IMR-90 (cell line): ENCODE data around the gene ASCL5. TPM values are rescaled to one million over a fixed set of nuclear protein-coding genes. Genes with fewer than 3 reads are reported as not detected.

Experiments
- ATAC-seq: fragments of 200-7000 bp; cut with Tn5 transposase; 2 replicates; pipeline ENCODE4 v1.9.1; 2020; ENCODE audit warnings: low read depth, mild to moderate bottlenecking, moderate library complexity
- BruUV-seq: library from RNA; stranded (reverse); fragments of 400-500 nt; replicated peaks from 2 replicates; lab custom pipeline; 2021; lab: Mats Ljungman, UMichigan
- CTCF ChIA-PET: fragments of 300-600 bp; formaldehyde crosslinking; extraction: SDS; loops from one replicate; lab custom pipeline; 2021; ENCODE audit warnings: antibody characterized with exemption; lab: Yijun Ruan, JAX
- POLR2A ChIA-PET: fragments of 300-600 bp; sonication (Branson Sonifier 250); formaldehyde crosslinking; loops from one replicate; lab custom pipeline; 2022; ENCODE audit warnings: antibody characterized with exemption; ENCODE audit not compliant: unreplicated experiment; lab: Charles Lee
- DNase-seq: peaks from one replicate; pipeline ENCODE4 v3.0.0; 2013
- H2AFZ ChIP-seq: replicated peaks from 2 replicates; pipeline ENCODE3; 2013; ENCODE audit warnings: low read length, mild to moderate bottlenecking; ENCODE audit not compliant: poor library complexity
- H2AK5ac ChIP-seq: 2 replicates; pipeline ENCODE4 v1.6.1; 2013; ENCODE audit warnings: low read depth, low read length, inconsistent platforms
- H2AK9ac ChIP-seq: replicated peaks from 2 replicates; pipeline ENCODE3; 2013; ENCODE audit warnings: mild to moderate bottlenecking, low read depth, low read length, moderate library complexity; ENCODE audit not compliant: poor library complexity
- H2BK120ac ChIP-seq: 2 replicates; pipeline ENCODE4 v1.6.1; 2013; ENCODE audit warnings: low read depth, low read length, inconsistent platforms
- H2BK15ac ChIP-seq: 3 replicates; pipeline ENCODE4 v1.6.1; 2013; ENCODE audit warnings: low read depth, low read length, inconsistent platforms
- H2BK20ac ChIP-seq: 2 replicates; pipeline ENCODE4 v1.6.1; 2013; ENCODE audit warnings: low read depth, mild to moderate bottlenecking, inconsistent platforms, low read length, moderate library complexity
- H2BK5ac ChIP-seq: 2 replicates; pipeline ENCODE4 v1.6.1; 2013; ENCODE audit warnings: mild to moderate bottlenecking, low read depth, low read length, inconsistent platforms; ENCODE audit not compliant: poor library complexity, severe bottlenecking
- H3K14ac ChIP-seq: replicated peaks from 2 replicates; pipeline ENCODE4 v1.6.1; 2013; ENCODE audit warnings: low read depth, low read length, inconsistent platforms
- H3K18ac ChIP-seq: 2 replicates; pipeline ENCODE4 v1.6.1; 2013; ENCODE audit warnings: low read depth, low read length, control low read depth
- H3K23ac ChIP-seq: 2 replicates; pipeline ENCODE4 v1.6.1; 2013; ENCODE audit warnings: low read depth, low read length, inconsistent platforms
- H3K27ac ChIP-seq: 2 replicates; pipeline ENCODE4 v1.5.1; 2013; ENCODE audit warnings: mild to moderate bottlenecking, control low read depth, low read length; ENCODE audit not compliant: insufficient read depth
- H3K27me3 ChIP-seq: 2 replicates; pipeline ENCODE4 v1.6.1; 2013; ENCODE audit warnings: low read length; ENCODE audit not compliant: control insufficient read depth, insufficient read depth
- H3K36me3 ChIP-seq: 2 replicates; pipeline ENCODE4 v1.6.1; 2013; ENCODE audit warnings: low read length, mixed read lengths; ENCODE audit not compliant: control insufficient read depth, insufficient read depth
- H3K4ac ChIP-seq: 2 replicates; pipeline ENCODE4 v1.6.1; 2013; ENCODE audit warnings: low read depth, low read length, inconsistent platforms
- H3K4me1 ChIP-seq: 2 replicates; pipeline ENCODE4 v1.6.1; 2013; ENCODE audit warnings: low read length, mixed read lengths; ENCODE audit not compliant: control insufficient read depth, insufficient read depth
- H3K4me2 ChIP-seq: 2 replicates; pipeline ENCODE4 v1.6.1; 2013; ENCODE audit warnings: low read depth, mild to moderate bottlenecking, control low read depth, low read length, moderate library complexity
- H3K4me3 ChIP-seq: 2 replicates; pipeline ENCODE4 v1.5.1; 2013; ENCODE audit warnings: low read depth, mild to moderate bottlenecking, control low read depth, low read length, moderate library complexity; ENCODE audit not compliant: insufficient read depth
- H3K56ac ChIP-seq: 2 replicates; pipeline ENCODE4 v1.6.1; 2013; ENCODE audit warnings: low read length, inconsistent platforms; ENCODE audit not compliant: insufficient read depth; ENCODE audit errors: extremely low read depth
- H3K79me1 ChIP-seq, 2 experiments: 2 replicates each; pipeline ENCODE4 v1.6.1; 2013; ENCODE audit warnings: low read length in 2 of 2, inconsistent platforms in 1 of 2, low read depth in 1 of 2
- H3K9ac ChIP-seq: 2 replicates; pipeline ENCODE4 v1.6.1; 2013; ENCODE audit warnings: low read depth, low read length, control low read depth
- H3K9me1 ChIP-seq: 2 replicates; pipeline ENCODE4 v1.6.1; 2013; ENCODE audit warnings: low read length, inconsistent platforms; ENCODE audit not compliant: insufficient read depth
- H3K9me3 ChIP-seq: 2 replicates; pipeline ENCODE4 v1.6.1; 2013; ENCODE audit warnings: low read length; ENCODE audit not compliant: control insufficient read depth, insufficient read depth
- H4K20me1 ChIP-seq: 2 replicates; pipeline ENCODE4 v1.6.1; 2013; ENCODE audit warnings: low read length, inconsistent platforms; ENCODE audit not compliant: insufficient read depth
- H4K5ac ChIP-seq: 2 replicates; pipeline ENCODE4 v1.6.1; 2013; ENCODE audit warnings: mild to moderate bottlenecking, low read depth, low read length, control low read depth
- H4K8ac ChIP-seq, 2 experiments: 2 replicates each; pipeline ENCODE4 v1.6.1; 2013; ENCODE audit warnings: low read depth in 2 of 2, low read length in 2 of 2, control low read depth in 1 of 2, inconsistent platforms in 1 of 2
- H4K91ac ChIP-seq: 2 replicates; pipeline ENCODE4 v1.6.1; 2013; ENCODE audit warnings: low read depth, low read length, inconsistent platforms; ENCODE audit not compliant: insufficient read depth
- BHLHE40 ChIP-seq: fragments of 150-350 bp; IDR thresholded peaks from 2 replicates; pipeline ENCODE4 v1.6.1; 2016; ENCODE audit warnings: mild to moderate bottlenecking, low read depth, low read length
- CEBPB ChIP-seq: IDR thresholded peaks from 2 replicates; pipeline ENCODE4 v1.6.1; 2012; ENCODE audit warnings: low read depth, low read length, improper control_type of control experiment
- CHD1 ChIP-seq: IDR thresholded peaks from 2 replicates; pipeline ENCODE4 v1.6.1; 2012; ENCODE audit warnings: low read depth, low read length, improper control_type of control experiment
- CTCF ChIP-seq: conservative IDR thresholded peaks from 2 replicates; pipeline ENCODE4 v1.5.1; 2012; ENCODE audit warnings: mild to moderate bottlenecking, low read depth, low read length, improper control_type of control experiment
- FOS ChIP-seq: fragments of 150-350 bp; IDR thresholded peaks from 2 replicates; pipeline ENCODE4 v1.6.1; 2016; ENCODE audit warnings: low read depth, low read length
- MAFK ChIP-seq: IDR thresholded peaks from 2 replicates; pipeline ENCODE4 v1.6.1; 2012; ENCODE audit warnings: low read depth, low read length, improper control_type of control experiment
- MAZ ChIP-seq: IDR thresholded peaks from 2 replicates; pipeline ENCODE4 v1.6.1; 2012; ENCODE audit warnings: low read depth, mild to moderate bottlenecking, low read length, improper control_type of control experiment, moderate library complexity, borderline replicate concordance
- MXI1 ChIP-seq: IDR thresholded peaks from 2 replicates; pipeline ENCODE4 v1.6.1; 2012; ENCODE audit warnings: low read depth, mild to moderate bottlenecking, low read length, moderate library complexity, borderline replicate concordance
- NFE2L2 ChIP-seq: fragments of 150-350 bp; IDR thresholded peaks from 2 replicates; pipeline ENCODE4 v1.6.1; 2016; ENCODE audit warnings: low read depth, mild to moderate bottlenecking, low read length
- POLR2A ChIP-seq: IDR thresholded peaks from 2 replicates; pipeline ENCODE4 v1.6.1; 2012; ENCODE audit warnings: mild to moderate bottlenecking, low read depth, low read length
- RAD21 ChIP-seq: IDR thresholded peaks from 2 replicates; pipeline ENCODE4 v1.6.1; 2012; ENCODE audit warnings: low read length, improper control_type of control experiment
- RCOR1 ChIP-seq: IDR thresholded peaks from 2 replicates; pipeline ENCODE4 v1.6.1; 2012; ENCODE audit warnings: mild to moderate bottlenecking, low read length, improper control_type of control experiment; ENCODE audit not compliant: insufficient replicate concordance
- RFX5 ChIP-seq: IDR thresholded peaks from 2 replicates; pipeline ENCODE4 v1.8.0; 2012; ENCODE audit warnings: low read depth, mild to moderate bottlenecking, low read length, moderate library complexity
- SMC3 ChIP-seq: fragments of 150-350 bp; IDR thresholded peaks from 2 replicates; pipeline ENCODE4 v1.6.1; 2016; ENCODE audit warnings: low read depth, mild to moderate bottlenecking, antibody characterized with exemption, low read length, moderate library complexity
- USF2 ChIP-seq: fragments of 150-350 bp; IDR thresholded peaks from 2 replicates; pipeline ENCODE4 v1.6.1; 2017; ENCODE audit warnings: mild to moderate bottlenecking, antibody characterized with exemption, low read length, low read depth
- dilution Hi-C: fragments of 300-500 bp; cut with HindIII; formaldehyde crosslinking; loops from one replicate; pipeline ENCODE4 v1.14.3; 2018; ENCODE audit warnings: low sequenced_read_pairs; ENCODE audit not compliant: unreplicated experiment
- in situ Hi-C: fragments of 300-500 bp; cut with MboI; formaldehyde crosslinking; loops from 3 replicates; pipeline ENCODE4 v1.14.3; 2019; ENCODE audit warnings: low sequenced_read_pairs, inconsistent platforms, mixed read lengths
- intact Hi-C: fragments of 100-400 bp; cut with micrococcal nuclease; formaldehyde crosslinking; loops from 2 replicates; pipeline ENCODE4 v1.10.0; 2022
- polyA plus RNA-seq, 3 experiments: library from polyadenylated mRNA; depleted of rRNA; stranded (reverse); fragments of >200 nt; gene quantifications; 2 replicates each; pipeline ENCODE4 v1.2.3, GENCODE V29; 2012; ENCODE audit warnings: low replicate concordance in 1 of 3
- total RNA-seq: library from RNA; depleted of rRNA; stranded (reverse); fragments of >200 nt; gene quantifications from 2 replicates; pipeline ENCODE4 v1.2.3, GENCODE V29; 2012
- TF ChIP-seq, protein P1 (sequence below): fragments of 150-350 bp; IDR thresholded peaks from 2 replicates; pipeline ENCODE4 v1.6.1; 2016; ENCODE audit warnings: low read depth, mild to moderate bottlenecking, low read length, moderate library complexity, borderline replicate concordance

Gene ASCL5
- total and polyA plus RNA-seq, 2 of the 4 experiments (the other 2 are of a cell fraction) = not detected

DNA sequence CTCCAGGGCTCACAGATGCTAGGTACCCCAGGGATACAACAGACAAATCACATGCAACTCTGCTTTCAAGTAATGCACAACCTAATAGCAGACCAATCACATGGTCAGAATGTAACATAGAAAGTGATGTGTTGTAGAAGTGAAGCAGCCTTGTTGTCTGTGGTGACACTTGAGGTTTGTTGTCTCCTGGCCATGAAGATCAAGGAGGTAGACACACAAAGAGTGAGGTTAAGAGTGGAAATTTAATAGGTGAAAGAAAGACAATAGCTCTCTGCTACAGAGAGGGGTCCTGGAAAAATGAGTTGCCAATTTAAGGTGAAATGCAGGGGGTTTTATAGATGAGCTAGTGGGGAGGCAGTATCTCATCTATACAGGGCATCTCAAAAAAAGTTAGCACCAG is 29.8 kb upstream of the ASCL5 start:
- H4K5ac ChIP-seq = no peak overlapping the region
- no peaks in the 10 kb centered on the region for H3K9me3 ChIP-seq
- no peak overlapping the region for H3K23ac ChIP-seq
- no peak overlapping the region for H2AFZ ChIP-seq
- dilution Hi-C loops = no loop called here
- no peak overlapping the region for H2BK15ac ChIP-seq
- no peak overlapping the region for H3K14ac ChIP-seq
- TF ChIP-seq SMC3 (no peak), RAD21 (no peak), NFE2L2 (no peak), BHLHE40 (no peak), RFX5 (no peak), CTCF (no peak), RCOR1 (no peak), MAFK (no peak), POLR2A (no peak), MXI1 (no peak), FOS (no peak), MAZ (no peak), USF2 (no peak), CEBPB (no peak), CHD1 (no peak)
- TF ChIP-seq, protein P1, sequence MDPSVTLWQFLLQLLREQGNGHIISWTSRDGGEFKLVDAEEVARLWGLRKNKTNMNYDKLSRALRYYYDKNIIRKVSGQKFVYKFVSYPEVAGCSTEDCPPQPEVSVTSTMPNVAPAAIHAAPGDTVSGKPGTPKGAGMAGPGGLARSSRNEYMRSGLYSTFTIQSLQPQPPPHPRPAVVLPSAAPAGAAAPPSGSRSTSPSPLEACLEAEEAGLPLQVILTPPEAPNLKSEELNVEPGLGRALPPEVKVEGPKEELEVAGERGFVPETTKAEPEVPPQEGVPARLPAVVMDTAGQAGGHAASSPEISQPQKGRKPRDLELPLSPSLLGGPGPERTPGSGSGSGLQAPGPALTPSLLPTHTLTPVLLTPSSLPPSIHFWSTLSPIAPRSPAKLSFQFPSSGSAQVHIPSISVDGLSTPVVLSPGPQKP = no peak
- BruUV-seq = no TSS peak
- no peak for ATAC-seq
- H2AK5ac ChIP-seq = no peak overlapping the region
- H3K4me3 ChIP-seq = no peak overlapping the region
- no peak overlapping the region for H3K56ac ChIP-seq
- no peak overlapping the region for H2BK120ac ChIP-seq
- H3K9me1 ChIP-seq = peaks cover 9% of the 10 kb centered on the region; the same call in 1 of the 2 replicates
- H3K4me2 ChIP-seq = no peak overlapping the region
- intact Hi-C loops = no loop called here
- in situ Hi-C loops = no loop called here
- peaks cover 23% of the 10 kb centered on the region for H3K27me3 ChIP-seq
- no peak overlapping the region for H2BK20ac ChIP-seq
- no peak overlapping the region for H3K27ac ChIP-seq
- H3K36me3 ChIP-seq = peaks cover 2% of the 10 kb centered on the region
- no peaks in the 10 kb centered on the region for H4K20me1 ChIP-seq
- no peaks in the 10 kb centered on the region for H3K4me1 ChIP-seq
- no peak overlapping the region for H4K8ac ChIP-seq
- ChIA-PET CTCF (no interaction called here), POLR2A (no interaction called here)
- H3K4ac ChIP-seq = no peak overlapping the region
- H3K18ac ChIP-seq = no peak overlapping the region
- H3K79me1 ChIP-seq = peaks cover 15 to 19% of the 10 kb centered on the region in 2 experiments; a peak in 3 of 4 replicates
- H4K91ac ChIP-seq = no peak overlapping the region
- H2AK9ac ChIP-seq = no peak overlapping the region
- H2BK5ac ChIP-seq = no peak overlapping the region
- no peak overlapping the region for H3K9ac ChIP-seq
- no peak for DNase-seq
